NCI-H460 (cell line): ENCODE data around the gene DSC3. TPM values are rescaled to one million over a fixed set of nuclear protein-coding genes. Genes with fewer than 3 reads are reported as not detected.

Source experiments
- DNase-seq: peaks from one replicate; pipeline ENCODE4 v3.0.0-alpha.2; 2016; ENCODE audit warnings: low read depth; ENCODE audit errors: extremely low read depth
- polyA plus RNA-seq: library from polyadenylated mRNA; depleted of rRNA; stranded (reverse); fragments of >200 nt; gene quantifications from 2 replicates; pipeline ENCODE4 v1.2.3, GENCODE V29; 2014; cell fraction: nucleus; rRNA removed
- total RNA-seq: library from RNA; depleted of rRNA; stranded (reverse); fragments of >200 nt; shearing (Covaris generic); gene quantifications from 2 replicates; pipeline ENCODE4 v1.2.3, GENCODE V29; 2014; rRNA removed

DSC3 gene
- total RNA-seq: 1.7 and 2.1 TPM in 2 replicates
- 0.78 and 0.95 TPM in 2 replicates for polyA plus RNA-seq

- DNase-seq: peak; percentile 19
Measured at GRCh38 chr18:31042406-31043181, at the start of gene DSC3. TSS of gene DSC3 (minus strand) at chr18:31042742. CDS start at chr18:31042660, 82 bp downstream.

GRCh38 chr18:31091350-31091749, 48.8 kb upstream of the DSC3 start:
- DNase-seq: no peak

DNA sequence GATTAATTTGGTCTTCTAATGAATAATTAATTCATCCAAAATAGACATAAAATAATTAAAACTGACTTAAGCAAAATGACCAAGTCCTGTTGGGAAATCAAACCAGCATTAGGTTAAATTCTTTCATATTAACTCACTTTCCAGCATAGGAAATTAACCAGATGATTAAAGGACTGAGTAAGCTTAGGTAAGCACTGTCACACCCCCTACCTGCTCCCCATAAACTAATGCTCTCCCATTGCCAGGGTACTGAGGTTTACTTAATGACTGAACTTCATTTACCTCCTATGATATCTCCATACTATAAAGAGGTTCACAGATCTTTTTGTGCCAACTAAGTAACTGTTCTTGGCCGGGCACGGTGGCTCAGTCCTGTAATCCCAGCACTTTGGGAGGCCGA, 46.0 kb upstream of the DSC3 start:
- no peak for DNase-seq

DNA sequence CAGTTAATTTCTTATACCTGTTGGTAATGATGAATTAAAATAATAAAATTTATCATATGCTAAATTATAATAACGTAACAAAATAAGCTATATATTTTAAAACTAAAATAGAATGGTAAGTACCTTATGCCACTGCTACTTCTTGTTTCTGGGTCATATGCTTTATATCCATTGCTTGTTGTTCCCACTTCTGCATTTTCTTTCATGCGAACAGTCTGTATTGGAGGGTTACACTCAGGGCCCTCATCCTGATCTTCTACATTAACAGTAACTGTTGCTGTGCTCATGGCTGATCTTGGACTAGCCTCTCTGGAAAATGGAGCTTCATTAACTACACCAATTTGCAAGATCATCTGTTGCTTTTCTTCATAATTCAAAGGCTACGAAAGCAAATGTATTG, 37.4 kb upstream of the DSC3 start:
- DNase-seq: no peak

DNA sequence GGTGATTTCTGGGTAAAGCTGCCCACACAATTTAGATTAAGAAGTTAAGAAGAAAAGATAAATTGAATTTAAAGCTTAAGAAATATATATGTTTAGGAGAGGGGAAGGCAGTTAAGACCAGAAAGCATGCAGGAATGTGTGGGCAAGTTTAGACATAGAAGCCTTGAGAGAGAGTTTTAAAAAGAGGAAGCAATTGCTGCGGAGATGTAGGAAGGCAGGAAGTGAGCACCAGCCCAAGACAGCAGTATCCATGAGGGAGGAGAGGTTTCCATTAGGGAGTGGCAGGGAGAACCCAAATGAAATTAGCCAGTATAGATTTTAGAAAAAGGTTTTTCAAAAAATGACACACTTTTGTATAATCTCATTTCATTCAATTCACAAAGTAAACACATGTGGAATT, 35.3 kb upstream of the DSC3 start:
- no peak for DNase-seq

- no peak for DNase-seq
Measured at GRCh38 chr18:31072175-31072574, 29.6 kb upstream of the DSC3 start.

DNA sequence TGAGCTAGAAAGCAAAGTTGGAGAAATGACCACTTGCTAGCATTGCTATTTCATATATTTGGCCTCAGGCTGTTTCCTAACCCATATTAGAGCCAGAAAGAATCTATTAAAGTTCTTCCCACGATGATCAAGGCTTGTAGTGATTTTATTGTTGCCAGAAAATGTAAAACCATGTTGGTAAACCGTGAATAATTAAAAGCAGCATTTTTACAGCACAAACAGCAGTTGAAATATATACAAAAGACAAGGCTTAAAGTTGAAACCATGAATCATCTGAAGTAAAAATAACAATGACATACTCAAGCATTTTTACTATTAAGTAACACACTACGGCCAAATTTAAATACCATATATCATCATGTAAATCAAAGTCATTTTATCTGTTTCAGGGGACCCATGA, 27.7 kb upstream of the DSC3 start:
- no peak for DNase-seq

GRCh38 chr18:31066266-31066665, 23.7 kb upstream of the DSC3 start:
- DNase-seq: no peak

GRCh38 chr18:31065036-31065773, 22.7 kb upstream of the DSC3 start:
- no peak for DNase-seq

GRCh38 chr18:31064130-31064529, 21.6 kb upstream of the DSC3 start:
- no peak for DNase-seq

DNA sequence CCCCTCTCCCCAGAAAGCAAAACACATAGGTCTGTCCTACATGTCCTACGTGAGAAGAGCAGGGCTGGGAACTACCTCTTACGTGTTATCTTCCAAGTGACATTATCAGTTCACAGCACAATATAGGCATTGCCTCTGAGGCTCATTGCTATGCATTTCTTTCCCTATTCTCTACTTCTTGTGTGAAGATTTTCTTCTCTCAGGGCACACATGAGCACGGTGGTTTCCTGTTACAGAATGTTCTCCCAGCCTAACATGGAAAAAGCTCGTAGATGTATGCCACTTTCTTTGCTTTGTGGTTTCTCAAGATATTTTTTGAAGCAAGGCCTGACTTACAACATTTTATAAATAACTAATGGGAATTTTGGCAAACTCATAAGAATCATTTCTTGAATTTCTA, 19.4 kb upstream of the DSC3 start:
- no peak for DNase-seq

DNA sequence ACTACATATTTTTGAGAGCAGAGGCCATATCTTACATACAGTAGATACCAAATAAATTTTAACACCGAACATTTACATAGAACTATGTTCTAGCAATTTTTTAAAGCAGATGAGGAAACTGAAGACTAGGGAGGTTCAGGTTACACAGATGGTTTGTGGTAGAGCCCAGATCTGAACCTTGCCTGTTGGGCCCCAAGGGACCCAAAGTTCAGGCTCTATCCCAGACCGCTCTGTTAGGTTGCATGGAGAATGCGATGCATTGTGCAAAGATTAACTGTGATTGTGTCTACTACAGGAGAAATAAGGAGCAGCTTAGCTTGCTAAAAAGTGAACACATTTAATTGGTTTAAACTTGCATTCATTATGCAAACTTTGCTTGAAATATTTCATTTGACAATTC, 16.4 kb upstream of the DSC3 start:
- no peak for DNase-seq

- no peak for DNase-seq
Measured at GRCh38 chr18:31057917-31058316, 15.4 kb upstream of the DSC3 start.

DNA sequence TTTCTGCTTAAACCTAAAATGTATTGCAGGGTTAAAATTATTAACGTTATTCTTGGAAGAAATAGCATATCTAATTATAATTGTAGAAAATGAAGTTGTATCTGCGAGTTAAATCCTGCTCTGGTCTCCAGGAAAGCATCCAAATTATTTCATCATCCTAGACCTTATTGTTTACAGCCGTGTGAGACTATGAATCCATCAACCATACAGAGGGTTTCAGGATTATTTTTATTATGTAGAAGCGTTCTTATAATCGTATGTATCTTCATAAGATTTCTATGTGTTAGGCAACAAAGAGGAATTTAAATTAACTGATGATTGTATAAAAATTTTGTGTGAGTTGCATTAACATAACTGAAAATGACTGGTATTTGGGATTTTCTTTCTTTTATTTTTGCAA, 14.5 kb upstream of the DSC3 start:
- DNase-seq: no peak

DNA sequence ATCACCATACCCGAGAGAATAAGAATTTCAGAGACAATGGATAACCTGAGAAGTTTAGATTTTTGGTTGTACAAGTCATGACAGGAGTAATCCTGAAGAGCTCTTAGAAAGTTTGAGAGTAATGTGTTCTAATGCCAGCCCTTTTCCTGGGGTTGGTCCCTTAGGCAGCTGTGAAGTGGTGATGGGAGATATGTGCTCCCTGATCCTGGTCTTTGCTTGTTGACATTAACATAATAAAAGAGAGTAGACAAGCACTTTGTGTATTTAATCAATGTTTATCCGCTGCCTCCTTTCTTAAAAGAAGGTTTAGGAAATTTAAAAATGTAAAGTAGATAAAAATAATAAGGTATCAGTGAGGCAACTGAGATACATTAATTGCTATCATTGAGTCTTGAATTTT, 13.8 kb upstream of the DSC3 start:
- DNase-seq: no peak

GRCh38 chr18:31050635-31051034, 8.1 kb upstream of the DSC3 start:
- no peak for DNase-seq

DNA sequence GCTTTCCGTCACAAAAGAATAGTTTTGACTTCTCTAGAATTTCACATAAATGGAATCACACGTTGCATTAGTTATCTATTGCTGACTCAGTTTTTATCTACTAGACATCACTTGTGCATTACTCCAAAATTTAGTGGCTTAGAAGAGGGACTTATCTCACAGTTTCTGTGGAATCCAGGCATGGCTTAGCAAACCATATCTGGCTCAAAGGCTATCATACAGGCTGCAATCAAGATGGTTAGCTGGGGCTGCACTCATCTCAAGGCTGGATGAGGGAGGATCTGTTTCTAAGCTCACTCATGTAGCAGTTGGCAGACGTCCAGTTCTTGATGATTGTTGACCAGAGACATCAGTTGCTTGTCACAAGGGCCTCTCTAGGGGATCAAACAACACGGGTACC, 6.6 kb upstream of the DSC3 start:
- no peak for DNase-seq

DNA sequence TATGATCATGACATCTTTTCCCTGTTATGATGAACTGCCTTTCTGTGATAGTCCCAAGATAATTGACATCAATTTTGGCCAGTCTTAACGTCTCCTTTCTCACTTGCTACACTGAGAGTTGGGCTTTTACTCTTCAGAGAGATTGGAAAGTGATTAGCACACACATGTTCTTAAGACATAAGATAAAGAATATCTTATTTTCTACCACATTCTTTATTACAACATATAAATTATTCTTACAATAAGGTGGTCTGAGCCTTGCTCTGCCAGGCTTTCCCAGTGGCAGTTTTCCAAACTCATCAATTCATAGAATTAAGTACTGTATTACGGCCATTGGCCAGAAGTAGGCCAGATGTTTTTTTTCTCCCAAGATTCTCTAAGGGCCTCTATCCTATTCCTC, 5.7 kb upstream of the DSC3 start:
- DNase-seq: no peak

DNA sequence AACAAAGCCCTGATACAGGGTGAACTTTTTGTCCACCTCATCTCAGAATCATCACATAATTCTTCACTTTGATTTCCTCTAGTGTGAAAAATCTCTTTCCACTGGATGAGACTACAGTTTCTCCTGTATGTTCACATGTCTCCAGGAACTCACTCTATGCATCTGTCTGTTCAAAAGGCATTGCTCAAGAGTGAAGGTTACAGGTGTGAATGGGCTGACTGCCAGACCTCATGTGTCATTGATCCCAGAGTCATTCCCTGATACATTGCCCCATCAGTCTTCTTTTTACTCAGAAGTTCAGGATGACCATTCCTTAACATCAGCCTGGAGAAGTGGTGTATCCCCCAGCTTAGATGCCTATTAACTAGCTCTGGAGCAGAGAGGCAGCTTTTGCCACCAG, 4.4 kb upstream of the DSC3 start:
- DNase-seq: no peak

DNA sequence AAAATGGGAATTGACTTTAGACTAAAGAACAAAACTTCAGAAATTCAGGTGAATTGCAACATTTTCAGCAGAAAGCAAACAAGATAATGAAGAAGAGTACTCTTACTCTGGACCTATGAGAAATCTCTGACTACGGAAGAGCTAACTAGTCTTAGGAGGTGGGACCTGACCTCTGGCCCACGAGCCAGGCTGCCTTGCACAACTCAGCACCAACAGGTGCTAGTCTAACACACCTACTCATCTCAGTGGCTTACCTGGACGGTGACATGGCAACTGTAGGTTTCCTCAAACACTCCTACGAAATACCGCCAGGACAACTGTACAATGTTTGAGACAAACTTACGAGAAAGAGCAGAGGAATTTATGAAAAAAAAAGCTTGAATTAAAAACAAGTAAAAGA, 3.1 kb upstream of the DSC3 start:
- DNase-seq: no peak

- no peak for DNase-seq
Measured at GRCh38 chr18:31044926-31045325, 2.4 kb upstream of the DSC3 start.

DNA sequence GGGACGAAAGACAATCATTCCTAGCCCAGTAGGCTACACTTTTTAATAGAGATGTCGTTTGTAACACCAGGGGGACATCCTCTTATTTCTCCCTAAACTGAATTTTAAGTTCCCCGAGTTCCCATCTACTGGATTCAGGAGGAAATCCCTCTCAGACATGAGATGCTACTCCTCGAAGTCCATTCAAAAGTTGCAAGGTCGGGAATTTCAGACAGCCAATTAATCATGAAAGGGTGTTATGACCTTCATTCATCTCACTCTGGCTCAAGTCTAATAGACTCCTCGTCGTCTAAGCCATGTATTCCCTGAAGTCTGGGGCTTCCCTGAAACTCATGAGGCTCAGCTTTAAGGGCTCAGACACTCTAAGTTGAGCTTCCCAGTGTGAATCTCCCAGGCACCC, 1.2 kb upstream of the DSC3 start:
- no peak for DNase-seq
